ENCODE data around the gene DSG3. TPM values are rescaled to one million over a fixed set of nuclear protein-coding genes. Genes with fewer than 3 reads are reported as not detected.

Gene DSG3
- total and polyA plus RNA-seq, 7 donors: under 0.01 to 1.1 TPM; not detected in 5

GRCh38 chr18:31513189-31513935 lies 65.8 kb downstream of the DSG3 start:
- intact Hi-C loops (cut with DNase I): no loop called here
- Histone ChIP-seq H3K36me3 (no peaks in the 10 kb centered on the region), H3K9me3 (no peaks in the 10 kb centered on the region), H3K27ac (no peak overlapping the region), H3K4me1 (no peaks in the 10 kb centered on the region), H3K27me3 (no peaks in the 10 kb centered on the region), H3K4me3 (no peak overlapping the region)
- TF ChIP-seq POLR2A (IDR thresholded peaks at IDR 0.05): no peak
- TF ChIP-seq EP300 (IDR thresholded peaks at IDR 0.05): no peak
- TF ChIP-seq CTCF (IDR thresholded peaks at IDR 0.05): no peak
- TF ChIP-seq POLR2AphosphoS5 (IDR thresholded peaks at IDR 0.05): no peak
- 54 to 75% methylated on average over 4 of the region's 4 CpGs for WGBS, 2 donors
- DNase-seq: no peak

GRCh38 chr18:31516437-31516836 lies 68.9 kb downstream of the DSG3 start:
- Histone ChIP-seq H3K4me3 (no peak overlapping the region), H3K9me3 (no peaks in the 10 kb centered on the region), H3K4me1 (no peaks in the 10 kb centered on the region), H3K27me3 (no peaks in the 10 kb centered on the region), H3K36me3 (no peaks in the 10 kb centered on the region), H3K27ac (no peak overlapping the region)
- WGBS, 2 donors: 86 to 89% methylated on average over 3 of the region's 3 CpGs
- no peak for DNase-seq
- no peak for TF ChIP-seq POLR2AphosphoS5 (IDR thresholded peaks at IDR 0.05)
- no peak for TF ChIP-seq CTCF (IDR thresholded peaks at IDR 0.05)
- TF ChIP-seq EP300 (IDR thresholded peaks at IDR 0.05): no peak
- no peak for TF ChIP-seq POLR2A (IDR thresholded peaks at IDR 0.05)
- intact Hi-C loops (cut with DNase I): no loop called here

GRCh38 chr18:31526374-31526773 lies 78.8 kb downstream of the DSG3 start:
- no peak for TF ChIP-seq POLR2AphosphoS5 (IDR thresholded peaks at IDR 0.05)
- TF ChIP-seq CTCF (IDR thresholded peaks at IDR 0.05): no peak
- TF ChIP-seq EP300 (IDR thresholded peaks at IDR 0.05): no peak
- TF ChIP-seq POLR2A (IDR thresholded peaks at IDR 0.05): no peak
- WGBS, 2 donors: 86 to 87% methylated on average over 7 of the region's 7 CpGs
- Histone ChIP-seq H3K27me3 (no peaks in the 10 kb centered on the region), H3K4me1 (no peaks in the 10 kb centered on the region), H3K27ac (no peak overlapping the region), H3K9me3 (no peaks in the 10 kb centered on the region), H3K36me3 (no peaks in the 10 kb centered on the region), H3K4me3 (no peak overlapping the region)
- intact Hi-C loops (cut with DNase I): no loop called here
- no peak for DNase-seq

Other genes with a start within 250 kb of the DSG3 start
- gene DSG1, start 129.6 kb upstream of the DSG3 start, total RNA-seq: not detected
- gene DSG1, start 129.6 kb upstream of the DSG3 start, polyA plus RNA-seq: not detected
- gene DSG4, start 71.0 kb upstream of the DSG3 start, total RNA-seq: not detected
- gene DSG4, start 71.0 kb upstream of the DSG3 start, polyA plus RNA-seq: under 1 TPM in 1 of 3 donors, not detected in 2; 0.09 TPM
- 1 to 10 TPM; 1.8 to 3.6 (median 2.4) TPM for gene DSG2, start 50.4 kb downstream of the DSG3 start, total RNA-seq
- 10 to 100 TPM; 16.2 to 92.4 (median 21.5) TPM for gene DSG2, start 50.4 kb downstream of the DSG3 start, polyA plus RNA-seq
- under 1 TPM in 1 of 4 donors, not detected in 3; 0.82 TPM for gene TTR, start 144.1 kb downstream of the DSG3 start, total RNA-seq
- 1 to 10 TPM in 1 of 3 donors, under 1 TPM in 1, not detected in 1; 0.31 to 7.2 TPM for gene TTR, start 144.1 kb downstream of the DSG3 start, polyA plus RNA-seq
- gene B4GALT6, start 236.8 kb downstream of the DSG3 start, total RNA-seq: 1 to 10 TPM; 4.6 to 7.8 (median 5.0) TPM
- gene B4GALT6, start 236.8 kb downstream of the DSG3 start, polyA plus RNA-seq: 1 to 10 TPM in 2 of 3 donors, not detected in 1; 1.2 to 2.5 TPM

Measured in sigmoid colon (tissue), 7 donors.